ENCODE results near the gene OR4F6. TPM values are rescaled to one million over a fixed set of nuclear protein-coding genes. Genes with fewer than 3 reads are reported as not detected.
"Not testable (repeated sequence)": the region's sequence is repeated elsewhere in the genome, so short reads cannot be mapped to it uniquely, and the experiment has no call there.

The OR4F6 gene
- total RNA-seq, 2 donors from 2014 or later, result not detected

GRCh38 chr15:101773496-101774100 lies 29.7 kb upstream of the OR4F6 start:
- Histone ChIP-seq H3K4me3 (no peak overlapping the region), H3K9me3 (no peaks in the 10 kb centered on the region), H3K4me1 (no peaks in the 10 kb centered on the region), H3K27me3 (no peaks in the 10 kb centered on the region), H3K27ac (no peak overlapping the region), H3K36me3 (no peaks in the 10 kb centered on the region), H3K9ac (ENCODE audit: low read depth in 2 of 2, low read length in 2 of 2) (no peak overlapping the region)
- TF ChIP-seq CTCF (IDR thresholded peaks at IDR 0.05), result no peak
- intact Hi-C loops (cut with DNase I), result no loop called here
- DNase-seq, result no peak

DNA sequence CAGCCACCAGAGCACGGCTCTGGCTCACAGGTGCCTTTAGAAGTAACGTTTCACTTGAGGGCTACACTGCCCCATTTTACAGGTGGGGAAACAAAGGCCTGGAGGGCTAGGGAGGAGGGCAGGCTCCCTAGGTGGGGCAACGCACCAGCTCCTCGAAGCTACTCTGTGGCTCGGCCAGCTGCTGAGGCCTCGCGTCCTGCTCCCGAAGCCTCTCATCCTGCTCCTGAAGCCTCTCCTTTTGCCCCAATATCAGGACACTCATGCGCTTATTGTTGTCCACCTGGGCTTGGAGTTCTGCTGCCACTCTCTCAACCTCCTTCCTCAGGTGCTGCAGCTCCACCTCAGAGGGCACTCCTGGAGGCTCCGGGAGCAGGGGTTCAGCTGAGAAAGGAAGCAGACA lies 28.2 kb upstream of the OR4F6 start:
- H3K36me3 ChIP-seq, result no peaks in the 10 kb centered on the region
- H3K9me3 ChIP-seq, result no peaks in the 10 kb centered on the region
- DNase-seq, result no peak
- no peaks in the 10 kb centered on the region for H3K27me3 ChIP-seq
- no peak for TF ChIP-seq CTCF (IDR thresholded peaks at IDR 0.05)
- no peak overlapping the region for H3K9ac ChIP-seq (ENCODE audit: low read depth in 2 of 2, low read length in 2 of 2)
- intact Hi-C loops (cut with DNase I), result no loop called here
- H3K4me3 ChIP-seq, result no peak overlapping the region
- no peak overlapping the region for H3K27ac ChIP-seq
- H3K4me1 ChIP-seq, result no peaks in the 10 kb centered on the region

- not testable (repeated sequence) for DNase-seq
Observed at GRCh38 chr15:101778576-101778975, 24.7 kb upstream of the OR4F6 start.

DNA sequence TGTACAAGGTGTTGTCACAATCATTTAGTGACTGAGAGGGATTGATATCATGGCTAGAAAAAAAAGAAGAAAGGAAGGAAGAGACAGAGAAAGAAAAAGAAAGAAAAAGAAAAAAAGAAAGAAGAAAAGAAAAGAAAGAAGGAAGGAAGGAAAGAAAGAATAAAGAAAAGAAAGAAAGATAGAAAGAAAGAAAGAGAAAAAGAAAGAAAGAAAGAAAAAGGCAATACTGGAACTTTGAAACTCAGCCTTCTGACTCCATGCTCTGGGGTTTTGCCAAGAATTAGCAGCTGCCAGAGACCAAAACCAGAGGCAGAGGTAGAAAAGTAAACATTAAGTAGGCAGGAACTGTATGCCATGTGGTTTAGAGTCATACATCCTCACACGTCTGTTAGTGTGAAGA lies 23.1 kb upstream of the OR4F6 start:
- H3K9me3 ChIP-seq; intact Hi-C loops (cut with DNase I): not testable (repeated sequence)

More at GRCh38 chr15:101778576-101778975, 24.7 kb upstream of the OR4F6 start:
- H3K27ac ChIP-seq; H3K9me3 ChIP-seq; H3K4me3 ChIP-seq; H3K36me3 ChIP-seq; H3K27me3 ChIP-seq; H3K4me1 ChIP-seq; intact Hi-C loops (cut with DNase I); H3K9ac ChIP-seq (ENCODE audit: low read depth in 2 of 2, low read length in 2 of 2): not testable (repeated sequence)

GRCh38 chr15:101781928-101782327 lies 21.4 kb upstream of the OR4F6 start:
- Histone ChIP-seq H3K27ac (no peak overlapping the region), H3K27me3 (no peaks in the 10 kb centered on the region), H3K9me3 (no peaks in the 10 kb centered on the region), H3K9ac (ENCODE audit: low read depth in 2 of 2, low read length in 2 of 2) (no peak overlapping the region), H3K4me3 (no peak overlapping the region), H3K36me3 (no peaks in the 10 kb centered on the region), H3K4me1 (no peaks in the 10 kb centered on the region)
- no peak for DNase-seq
- intact Hi-C loops (cut with DNase I), result no loop called here
- TF ChIP-seq CTCF (IDR thresholded peaks at IDR 0.05), result no peak

More for the DNA sequence above, 23.1 kb upstream of the OR4F6 start:
- H3K27me3 ChIP-seq; H3K27ac ChIP-seq; H3K9ac ChIP-seq (ENCODE audit: low read depth in 2 of 2, low read length in 2 of 2); H3K36me3 ChIP-seq; DNase-seq; H3K4me1 ChIP-seq; H3K4me3 ChIP-seq: not testable (repeated sequence)

GRCh38 chr15:101784644-101785043 lies 18.7 kb upstream of the OR4F6 start:
- Histone ChIP-seq H3K27ac (no peak overlapping the region), H3K4me1 (no peaks in the 10 kb centered on the region), H3K27me3 (no peaks in the 10 kb centered on the region), H3K36me3 (no peaks in the 10 kb centered on the region), H3K9ac (ENCODE audit: low read depth in 2 of 2, low read length in 2 of 2) (no peak overlapping the region), H3K4me3 (no peak overlapping the region), H3K9me3 (no peaks in the 10 kb centered on the region)
- intact Hi-C loops (cut with DNase I), result no loop called here
- no peak for TF ChIP-seq CTCF (IDR thresholded peaks at IDR 0.05)
- no peak for DNase-seq

DNA sequence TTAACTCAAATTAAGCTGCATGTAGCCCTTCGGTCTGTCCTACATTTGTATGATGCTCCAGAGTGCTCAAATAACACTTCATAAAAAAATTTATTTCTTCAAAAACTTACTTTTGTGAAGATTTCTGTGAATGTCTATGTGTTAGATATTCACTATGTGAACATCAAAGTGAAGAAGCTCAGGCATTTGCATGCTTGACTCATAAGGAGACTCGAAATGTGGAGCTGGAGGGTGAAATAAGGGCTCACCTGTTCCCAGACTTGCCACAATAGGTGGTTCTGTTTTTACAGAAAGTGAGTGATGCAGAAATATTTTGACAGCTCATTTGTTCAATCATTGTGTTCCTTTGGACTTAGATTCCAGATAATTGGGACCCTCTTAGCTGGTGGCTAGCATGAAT lies 16.9 kb upstream of the OR4F6 start:
- DNase-seq; H3K36me3 ChIP-seq; H3K9ac ChIP-seq (ENCODE audit: low read depth in 2 of 2, low read length in 2 of 2); intact Hi-C loops (cut with DNase I); H3K27ac ChIP-seq; H3K27me3 ChIP-seq; H3K9me3 ChIP-seq; H3K4me3 ChIP-seq; H3K4me1 ChIP-seq: not testable (repeated sequence)

DNA sequence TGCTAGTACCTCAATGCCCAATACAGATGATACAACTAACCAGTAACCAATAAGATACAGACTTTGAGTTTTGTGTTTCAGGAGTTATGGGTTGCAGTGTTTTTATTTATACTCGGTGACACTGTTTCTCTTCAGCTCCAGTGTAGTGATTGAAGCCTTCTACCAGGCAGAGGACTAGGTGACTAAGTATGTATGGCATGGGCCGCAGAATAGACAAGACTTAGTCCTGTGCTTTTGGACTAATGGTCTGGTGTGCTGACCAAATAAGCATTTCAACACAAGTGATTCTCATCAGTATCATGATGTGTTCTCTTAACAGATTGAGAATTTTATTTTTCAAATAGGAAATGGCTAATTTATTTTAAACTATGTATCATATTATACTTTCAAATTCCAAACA lies 15.3 kb upstream of the OR4F6 start:
- H3K36me3 ChIP-seq; DNase-seq; H3K9me3 ChIP-seq; H3K27me3 ChIP-seq; intact Hi-C loops (cut with DNase I); H3K4me1 ChIP-seq; H3K27ac ChIP-seq; H3K4me3 ChIP-seq; H3K9ac ChIP-seq (ENCODE audit: low read depth in 2 of 2, low read length in 2 of 2): not testable (repeated sequence)

DNA sequence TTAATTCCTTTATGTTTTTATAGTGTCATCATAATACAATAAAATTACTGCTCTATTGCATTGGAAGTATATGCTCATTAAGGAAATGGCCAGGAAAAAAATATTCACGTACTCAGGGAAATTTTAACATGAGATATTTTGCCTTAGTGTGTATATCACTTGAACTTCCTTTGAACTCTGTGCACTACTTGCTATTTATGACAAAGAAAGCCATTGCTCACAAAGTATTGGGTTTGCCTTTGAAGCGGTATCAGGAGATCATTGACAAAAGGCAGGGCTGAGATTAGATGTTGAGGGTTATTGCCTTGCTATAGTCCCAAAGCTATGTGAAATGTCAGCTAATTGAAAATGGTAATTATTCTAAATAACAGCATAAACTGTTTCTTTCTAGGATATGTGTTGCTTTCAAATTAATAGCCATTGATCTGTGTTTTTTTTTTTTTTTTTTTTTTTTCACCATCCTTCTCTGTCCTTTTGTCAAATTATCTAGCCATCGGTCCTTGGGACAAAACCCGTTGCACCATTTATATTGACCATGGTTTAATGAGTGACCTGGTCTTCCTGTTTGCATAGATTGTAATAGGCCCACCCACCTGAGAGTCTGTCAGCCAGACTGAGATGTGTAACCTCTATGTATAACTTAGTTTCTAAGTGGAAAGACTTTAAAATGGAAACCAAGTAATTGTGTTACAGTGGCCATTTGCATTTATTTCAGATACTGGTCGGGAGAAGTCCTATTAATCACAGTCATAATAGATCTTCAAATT lies 14.6 kb upstream of the OR4F6 start:
- H3K9ac ChIP-seq (ENCODE audit: low read depth in 2 of 2, low read length in 2 of 2); H3K27me3 ChIP-seq; H3K4me3 ChIP-seq; H3K9me3 ChIP-seq; intact Hi-C loops (cut with DNase I); H3K36me3 ChIP-seq; DNase-seq; H3K4me1 ChIP-seq; H3K27ac ChIP-seq: not testable (repeated sequence)

GRCh38 chr15:101790748-101791147 lies 12.6 kb upstream of the OR4F6 start:
- intact Hi-C loops (cut with DNase I); H3K9me3 ChIP-seq; H3K27ac ChIP-seq; DNase-seq; H3K9ac ChIP-seq (ENCODE audit: low read depth in 2 of 2, low read length in 2 of 2); H3K4me1 ChIP-seq; H3K4me3 ChIP-seq; H3K36me3 ChIP-seq; H3K27me3 ChIP-seq: not testable (repeated sequence)

Measured in colonic mucosa (tissue), 4 donors.